Progenitor cell of endocrine pancreas (in vitro differentiated cells): ENCODE measurements around the gene DNAJC17. TPM values are rescaled to one million over a fixed set of nuclear protein-coding genes. Genes with fewer than 3 reads are reported as not detected.

Source experiments
- DNase-seq: peaks from one replicate; pipeline ENCODE4 v3.0.0; 2021; ENCODE audit warnings: low spot score; ENCODE audit not compliant: unreplicated experiment
- H3K27ac Mint-ChIP-seq: 2 replicates; pipeline ENCODE4 v1.8.0; 2021; ENCODE audit warnings: mild to moderate bottlenecking, moderate library complexity, mixed read lengths
- H3K27me3 Mint-ChIP-seq: 2 replicates; pipeline ENCODE4 v1.8.0; 2021; ENCODE audit warnings: mixed read lengths
- H3K36me3 Mint-ChIP-seq: 2 replicates; pipeline ENCODE4 v1.8.0; 2022; ENCODE audit warnings: mixed read lengths; ENCODE audit not compliant: insufficient read depth
- H3K4me1 Mint-ChIP-seq: 2 replicates; pipeline ENCODE4 v1.8.0; 2021; ENCODE audit warnings: low read depth, mixed read lengths
- H3K4me3 Mint-ChIP-seq: 2 replicates; pipeline ENCODE4 v1.8.0; 2021; ENCODE audit warnings: low read depth, mild to moderate bottlenecking, moderate library complexity, mixed read lengths
- H3K9me3 Mint-ChIP-seq: 2 replicates; pipeline ENCODE4 v1.8.0; 2021; ENCODE audit warnings: low read depth, mixed read lengths
- CTCF ChIP-seq: fragments of 200-600 bp; sonication (generic); IDR thresholded peaks from one replicate; pipeline ENCODE4 v1.5.0; 2021; ENCODE audit warnings: antibody characterized with exemption, mild to moderate bottlenecking; ENCODE audit not compliant: unreplicated experiment
- total RNA-seq: library from RNA; stranded (reverse); gene quantifications from 2 replicates; pipeline ENCODE4 v1.2.1, GENCODE V29; 2021

Gene DNAJC17
- total RNA-seq, 1 donor from 2014 or later, result 41.0 TPM

- no peak for DNase-seq
- Mint-ChIP-seq H3K27me3 (no peaks in the 10 kb centered on the region), H3K36me3 (no peaks in the 10 kb centered on the region), H3K4me1 (peaks cover 11% of the 10 kb centered on the region), H3K27ac (no peak overlapping the region), H3K9me3 (no peaks in the 10 kb centered on the region), H3K4me3 (peak overlapping the region; percentile 32)
- no peak for TF ChIP-seq CTCF
These were observed 1.7 kb upstream of the DNAJC17 start for GRCh38 chr15:40808861-40809450.

GRCh38 chr15:40807888-40808461, 702 bp upstream of the DNAJC17 start:
- peak overlapping the region; percentile 95 for H3K27ac Mint-ChIP-seq
- H3K36me3 Mint-ChIP-seq, result no peaks in the 10 kb centered on the region
- H3K4me1 Mint-ChIP-seq, result peaks cover 11% of the 10 kb centered on the region
- no peaks in the 10 kb centered on the region for H3K9me3 Mint-ChIP-seq
- no peak for DNase-seq
- no peak for TF ChIP-seq CTCF
- H3K27me3 Mint-ChIP-seq, result no peaks in the 10 kb centered on the region
- peak overlapping the region; percentile 99 for H3K4me3 Mint-ChIP-seq

- peak overlapping the region; percentile 99 for H3K4me3 Mint-ChIP-seq
- H3K36me3 Mint-ChIP-seq, result no peaks in the 10 kb centered on the region
- peak overlapping the region; percentile 95 for H3K27ac Mint-ChIP-seq
- H3K4me1 Mint-ChIP-seq, result peaks cover 11% of the 10 kb centered on the region
- DNase-seq, result no peak
- TF ChIP-seq CTCF, result no peak
- H3K9me3 Mint-ChIP-seq, result no peaks in the 10 kb centered on the region
- no peaks in the 10 kb centered on the region for H3K27me3 Mint-ChIP-seq
These were observed 623 bp downstream of the DNAJC17 start for GRCh38 chr15:40806672-40807027.

GRCh38 chr15:40803688-40804087, 3.6 kb downstream of the DNAJC17 start:
- H3K36me3 Mint-ChIP-seq, result peaks cover 4% of the 10 kb centered on the region
- peaks cover 17% of the 10 kb centered on the region for H3K4me1 Mint-ChIP-seq
- no peak overlapping the region for H3K27ac Mint-ChIP-seq
- TF ChIP-seq CTCF, result no peak
- no peak overlapping the region for H3K4me3 Mint-ChIP-seq
- no peak for DNase-seq
- H3K27me3 Mint-ChIP-seq, result no peaks in the 10 kb centered on the region
- H3K9me3 Mint-ChIP-seq, result no peaks in the 10 kb centered on the region

- no peak for TF ChIP-seq CTCF
- Mint-ChIP-seq H3K27me3 (no peaks in the 10 kb centered on the region), H3K27ac (no peak overlapping the region), H3K36me3 (peaks cover 4% of the 10 kb centered on the region), H3K4me3 (no peak overlapping the region), H3K9me3 (no peaks in the 10 kb centered on the region), H3K4me1 (peaks cover 19% of the 10 kb centered on the region)
- DNase-seq, result no peak
These were observed 4.2 kb downstream of the DNAJC17 start for GRCh38 chr15:40803076-40803475.
